ENCODE results near the gene HLA-DRB5.
"Not testable (repeated sequence)": the region's sequence is repeated elsewhere in the genome, so short reads cannot be mapped to it uniquely, and the experiment has no call there.

HLA-DRB5 gene

GRCh38 chr6:32554116-32554965 is 24.3 kb upstream of the HLA-DRB5 start:
- no peak for DNase-seq (ENCODE audit: extremely low read depth, insufficient read length)
- TF ChIP-seq CTCF (IDR thresholded peaks at IDR 0.05; ENCODE audit: insufficient read depth, low read length, poor library complexity, severe bottlenecking), result no peak
- no peaks in the 10 kb centered on the region for H3K36me3 ChIP-seq (ENCODE audit: control insufficient read depth, insufficient read depth, low read length)
- H3K27me3 ChIP-seq (replicated peaks; ENCODE audit: control insufficient read depth, insufficient read depth, low read length), result no peaks in the 10 kb centered on the region
- no peak overlapping the region for H3K4me3 ChIP-seq (replicated peaks; ENCODE audit: low read depth, low read length)

- TF ChIP-seq CTCF (IDR thresholded peaks at IDR 0.05; ENCODE audit: insufficient read depth, low read length, poor library complexity, severe bottlenecking), result no peak
- Histone ChIP-seq H3K4me3 (replicated peaks; ENCODE audit: low read depth, low read length) (no peak overlapping the region), H3K36me3 (ENCODE audit: control insufficient read depth, insufficient read depth, low read length) (no peaks in the 10 kb centered on the region), H3K27me3 (replicated peaks; ENCODE audit: control insufficient read depth, insufficient read depth, low read length) (no peaks in the 10 kb centered on the region)
- no peak for DNase-seq (ENCODE audit: extremely low read depth, insufficient read length)
These were observed 23.1 kb upstream of the HLA-DRB5 start for GRCh38 chr6:32553037-32553742.

GRCh38 chr6:32551410-32551809 is 21.3 kb upstream of the HLA-DRB5 start:
- H3K27me3 ChIP-seq (replicated peaks; ENCODE audit: control insufficient read depth, insufficient read depth, low read length), result no peaks in the 10 kb centered on the region
- TF ChIP-seq CTCF (IDR thresholded peaks at IDR 0.05; ENCODE audit: insufficient read depth, low read length, poor library complexity, severe bottlenecking), result no peak
- H3K4me3 ChIP-seq (replicated peaks; ENCODE audit: low read depth, low read length), result no peak overlapping the region
- H3K36me3 ChIP-seq (ENCODE audit: control insufficient read depth, insufficient read depth, low read length), result no peaks in the 10 kb centered on the region
- no peak for DNase-seq (ENCODE audit: extremely low read depth, insufficient read length)

- no peak for DNase-seq (ENCODE audit: extremely low read depth, insufficient read length)
- H3K36me3 ChIP-seq (ENCODE audit: control insufficient read depth, insufficient read depth, low read length), result no peaks in the 10 kb centered on the region
- H3K27me3 ChIP-seq (replicated peaks; ENCODE audit: control insufficient read depth, insufficient read depth, low read length), result no peaks in the 10 kb centered on the region
- H3K4me3 ChIP-seq (replicated peaks; ENCODE audit: low read depth, low read length), result no peak overlapping the region
- no peak for TF ChIP-seq CTCF (IDR thresholded peaks at IDR 0.05; ENCODE audit: insufficient read depth, low read length, poor library complexity, severe bottlenecking)
These were observed 9.8 kb upstream of the HLA-DRB5 start for GRCh38 chr6:32539839-32540238.

- not testable (repeated sequence) for DNase-seq (ENCODE audit: extremely low read depth, insufficient read length); H3K4me3 ChIP-seq (replicated peaks; ENCODE audit: low read depth, low read length); H3K27me3 ChIP-seq (replicated peaks; ENCODE audit: control insufficient read depth, insufficient read depth, low read length); H3K36me3 ChIP-seq (ENCODE audit: control insufficient read depth, insufficient read depth, low read length)
These were observed 325 bp upstream of the HLA-DRB5 start for GRCh38 chr6:32530431-32530793.

- DNase-seq (ENCODE audit: extremely low read depth, insufficient read length), result no peak
- H3K36me3 ChIP-seq (ENCODE audit: control insufficient read depth, insufficient read depth, low read length), result no peaks in the 10 kb centered on the region
- no peak overlapping the region; the same call in 1 of the 2 replicates for H3K4me3 ChIP-seq (replicated peaks; ENCODE audit: low read depth, low read length)
- no peaks in the 10 kb centered on the region for H3K27me3 ChIP-seq (replicated peaks; ENCODE audit: control insufficient read depth, insufficient read depth, low read length)
- TF ChIP-seq CTCF (IDR thresholded peaks at IDR 0.05; ENCODE audit: insufficient read depth, low read length, poor library complexity, severe bottlenecking), result no peak
These were observed 7.6 kb downstream of the HLA-DRB5 start for GRCh38 chr6:32522302-32523047.
